Small intestine (tissue), 7 donors: Measurements from ENCODE around the gene PTBP1. TPM values are rescaled to one million over a fixed set of nuclear protein-coding genes. Genes with fewer than 3 reads are reported as not detected.
"Not testable (repeated sequence)": the region's sequence is repeated elsewhere in the genome, so short reads cannot be mapped to it uniquely, and the experiment has no call there.

ENCODE experiments used
- DNase-seq, 2 donors: peaks; one replicate each; pipeline versions ENCODE4 v3.0.0 to v3.0.0-alpha.2; 2013
- FAIRE-seq: peaks from 2 replicates; lab custom pipeline; 2012; peaks lifted over from hg19 to GRCh38; lab: Jason Lieb, UNC
- H3K27ac ChIP-seq, 3 donors: one replicate each; pipeline ENCODE4 v1.5.1; 2013; ENCODE audit warnings: low read length in 2 of 3, mild to moderate bottlenecking in 2 of 3, control low read depth in 1 of 3, inconsistent platforms in 1 of 3, low read depth in 1 of 3, moderate library complexity in 1 of 3
- H3K27me3 ChIP-seq, 3 donors: one replicate each; pipeline ENCODE4 v1.6.1; 2013; ENCODE audit warnings: low read length in 3 of 3, inconsistent platforms in 1 of 3; ENCODE audit not compliant: control insufficient read depth in 3 of 3, insufficient read depth in 3 of 3
- H3K36me3 ChIP-seq, 3 donors: one replicate each; pipeline ENCODE4 v1.6.1; 2013; ENCODE audit warnings: low read length in 3 of 3, inconsistent platforms in 1 of 3, low read depth in 1 of 3, mild to moderate bottlenecking in 1 of 3, moderate library complexity in 1 of 3; ENCODE audit not compliant: control insufficient read depth in 3 of 3, insufficient read depth in 2 of 3
- H3K4me1 ChIP-seq, 3 donors: one replicate each; pipeline ENCODE4 v1.6.1; 2013; ENCODE audit warnings: low read length in 2 of 3, inconsistent platforms in 1 of 3, low read depth in 1 of 3, mild to moderate bottlenecking in 1 of 3, moderate library complexity in 1 of 3; ENCODE audit not compliant: control insufficient read depth in 3 of 3, insufficient read depth in 2 of 3
- H3K4me3 ChIP-seq, 3 donors: one replicate each; pipeline ENCODE4 v1.5.1; 2013; ENCODE audit warnings: low read length in 3 of 3, control low read depth in 1 of 3, inconsistent platforms in 1 of 3, low read depth in 1 of 3, mild to moderate bottlenecking in 1 of 3, moderate library complexity in 1 of 3
- H3K9me3 ChIP-seq, 2 donors: one replicate each; pipeline ENCODE4 v1.6.1; 2013; ENCODE audit warnings: low read depth in 1 of 2, low read length in 1 of 2; ENCODE audit not compliant: control insufficient read depth in 2 of 2, insufficient read depth in 1 of 2
- WGBS, 3 donors: extraction: QIAGEN DNeasy Blood & Tissue Kit; methylation state at CpG; one replicate each; pipeline ENCODE4 v1.1.7; 2013; 5-methylcytosine and 5-hydroxymethylcytosine counted together
- polyA plus RNA-seq, 4 donors: library from polyadenylated mRNA; stranded (reverse) in 3 of 4; unstranded in 1 of 4; fragments of 200-250 nt in 3 of 4; fragments of 120-200 nt in 1 of 4; gene quantifications; one replicate each; pipeline versions ENCODE4 v1.2.1 to v1.2.3, GENCODE V29; 2013
- donor health status: healthy with polysubstance abuse.
- donor health status: control.
- donor health status: control.
- donor health status: Bipolar disorder and iron deficiency.
- donor health status: healthy.

PTBP1 gene
- polyA plus RNA-seq, 4 donors: 109 to 257 (median 140) TPM

GRCh38 chr19:831407-832369 is 34.4 kb downstream of the PTBP1 start:
- Histone ChIP-seq H3K36me3 (no peaks in the 10 kb centered on the region), H3K4me1 (no peaks in the 10 kb centered on the region), H3K27me3 (peaks cover 5 to 30% (median 14%) of the 10 kb centered on the region in 3 donors), H3K9me3 (no peaks in the 10 kb centered on the region), H3K27ac (no peak overlapping the region), H3K4me3 (no peak overlapping the region)
- WGBS, 3 donors: 23 to 54% (median 36%) methylated on average over 31 to 38 of the region's 38 CpGs
- FAIRE-seq (no peak), DNase-seq (no peak)

GRCh38 chr19:834216-834615 is 37.0 kb downstream of the PTBP1 start:
- 74 to 81% (median 77%) methylated on average over 24 of the region's 24 CpGs for WGBS, 3 donors
- DNase-seq (no peak), FAIRE-seq (no peak)
- Histone ChIP-seq H3K9me3 (no peaks in the 10 kb centered on the region), H3K4me3 (no peak overlapping the region), H3K4me1 (no peaks in the 10 kb centered on the region), H3K36me3 (no peaks in the 10 kb centered on the region), H3K27me3 (peaks cover 5 to 36% (median 10%) of the 10 kb centered on the region in 3 donors), H3K27ac (no peak overlapping the region)

- Histone ChIP-seq H3K4me1 (no peaks in the 10 kb centered on the region), H3K9me3 (no peaks in the 10 kb centered on the region), H3K36me3 (no peaks in the 10 kb centered on the region), H3K27ac (no peak overlapping the region), H3K4me3 (no peak overlapping the region), H3K27me3 (peaks cover 5 to 32% (median 8%) of the 10 kb centered on the region in 3 donors)
- DNase-seq: no peak
- FAIRE-seq: no peak
- 68 to 73% (median 70%) methylated on average over 31 to 36 of the region's 36 CpGs for WGBS, 3 donors
These were observed 38.1 kb downstream of the PTBP1 start for GRCh38 chr19:835210-835810.

- Histone ChIP-seq H3K4me1 (peaks cover 0 to 5% (median 0%) of the 10 kb centered on the region in 3 donors), H3K9me3 (no peaks in the 10 kb centered on the region), H3K27ac (no peak within 1 kb of the TSS), H3K4me3 (no peak within 1 kb of the TSS), H3K27me3 (peaks cover 5 to 53% (median 13%) of the 10 kb centered on the region in 3 donors), H3K36me3 (no peaks in the 10 kb centered on the region)
- FAIRE-seq (no peak), DNase-seq (no peak)
- WGBS, 3 donors: 43 to 67% (median 43%) methylated on average over 23 to 24 of the region's 24 CpGs
These were observed 43.4 kb downstream of the PTBP1 start, which contains the start of gene PRTN3 for GRCh38 chr19:840519-841206. Gene PRTN3 (plus strand): TSS chr19:840999. CDS start chr19:841009, 10 bp downstream.

GRCh38 chr19:842802-843179 is 45.5 kb downstream of the PTBP1 start:
- 68 to 79% (median 72%) methylated on average over 7 of the region's 7 CpGs for WGBS, 3 donors
- not testable (repeated sequence) for H3K4me1 ChIP-seq, H3K27ac ChIP-seq, H3K4me3 ChIP-seq, DNase-seq, H3K36me3 ChIP-seq, FAIRE-seq, H3K9me3 ChIP-seq
- peaks cover 4 to 61% (median 10%) of the 10 kb centered on the region in 3 donors for H3K27me3 ChIP-seq

GRCh38 chr19:843180-843835 is 46.1 kb downstream of the PTBP1 start:
- H3K36me3 ChIP-seq: no peaks in the 10 kb centered on the region
- peaks cover 0 to 5% (median 0%) of the 10 kb centered on the region in 3 donors for H3K4me1 ChIP-seq
- H3K4me3 ChIP-seq: no peak overlapping the region
- peaks cover 4 to 66% (median 10%) of the 10 kb centered on the region in 3 donors for H3K27me3 ChIP-seq
- H3K27ac ChIP-seq: no peak overlapping the region
- no peak for DNase-seq
- 2 to 4% (median 3%) methylated on average over 35 to 46 of the region's 46 CpGs for WGBS, 3 donors
- FAIRE-seq: no peak
- no peaks in the 10 kb centered on the region for H3K9me3 ChIP-seq

GRCh38 chr19:843836-844545 is 46.7 kb downstream of the PTBP1 start:
- WGBS, 3 donors: 9 to 33% (median 10%) methylated on average over 24 to 69 of the region's 70 CpGs
- Histone ChIP-seq H3K9me3 (no peaks in the 10 kb centered on the region), H3K27ac (no peak overlapping the region), H3K36me3 (no peaks in the 10 kb centered on the region), H3K4me1 (peaks cover 0 to 5% (median 0%) of the 10 kb centered on the region in 3 donors), H3K27me3 (peaks cover 4 to 68% (median 10%) of the 10 kb centered on the region in 3 donors), H3K4me3 (no peak overlapping the region)
- DNase-seq: no peak
- FAIRE-seq: no peak
